Keratinocyte (primary cell): ENCODE results near the gene SMCO1.

Source experiments
- EZH2 ChIP-seq: IDR thresholded peaks from one replicate; pipeline ENCODE4 v1.6.1; 2012; ENCODE audit warnings: inconsistent platforms, mild to moderate bottlenecking, low read length, moderate library complexity
- TF ChIP-seq, protein P1 (sequence below), 3 experiments: IDR thresholded peaks in 1 of 3; conservative IDR thresholded peaks in 1 of 3; optimal IDR thresholded peaks in 1 of 3; 2 replicates in 2 of 3; 3 replicates in 1 of 3; pipeline versions ENCODE3 to v1.5.1; 2011; ENCODE audit warnings: low read length in 3 of 3, mild to moderate bottlenecking in 3 of 3, moderate library complexity in 2 of 3, control low read depth in 1 of 3, inconsistent platforms in 1 of 3; ENCODE audit not compliant: insufficient read depth in 2 of 3; ENCODE audit errors: extremely low read depth in 1 of 3

DNA sequence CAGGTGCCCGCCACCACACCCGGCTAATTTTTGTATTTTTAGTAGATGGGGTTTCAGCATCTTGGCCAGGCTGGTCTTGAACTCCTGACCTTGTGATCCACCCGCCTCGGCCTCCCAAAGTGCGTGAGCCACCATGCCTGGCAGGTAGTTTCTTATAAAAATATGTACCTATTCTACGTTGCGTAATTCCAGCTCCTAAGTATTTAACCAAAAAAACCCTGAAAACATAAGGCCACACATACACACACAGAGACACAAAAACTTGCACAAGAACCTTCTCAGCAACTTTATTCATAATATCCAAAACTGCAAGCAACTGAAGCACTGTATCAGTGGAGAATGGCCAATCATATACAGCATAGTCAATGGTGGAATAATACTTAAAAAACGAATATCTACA, 16.8 kb downstream of the SMCO1 start:
- TF ChIP-seq, protein P1, sequence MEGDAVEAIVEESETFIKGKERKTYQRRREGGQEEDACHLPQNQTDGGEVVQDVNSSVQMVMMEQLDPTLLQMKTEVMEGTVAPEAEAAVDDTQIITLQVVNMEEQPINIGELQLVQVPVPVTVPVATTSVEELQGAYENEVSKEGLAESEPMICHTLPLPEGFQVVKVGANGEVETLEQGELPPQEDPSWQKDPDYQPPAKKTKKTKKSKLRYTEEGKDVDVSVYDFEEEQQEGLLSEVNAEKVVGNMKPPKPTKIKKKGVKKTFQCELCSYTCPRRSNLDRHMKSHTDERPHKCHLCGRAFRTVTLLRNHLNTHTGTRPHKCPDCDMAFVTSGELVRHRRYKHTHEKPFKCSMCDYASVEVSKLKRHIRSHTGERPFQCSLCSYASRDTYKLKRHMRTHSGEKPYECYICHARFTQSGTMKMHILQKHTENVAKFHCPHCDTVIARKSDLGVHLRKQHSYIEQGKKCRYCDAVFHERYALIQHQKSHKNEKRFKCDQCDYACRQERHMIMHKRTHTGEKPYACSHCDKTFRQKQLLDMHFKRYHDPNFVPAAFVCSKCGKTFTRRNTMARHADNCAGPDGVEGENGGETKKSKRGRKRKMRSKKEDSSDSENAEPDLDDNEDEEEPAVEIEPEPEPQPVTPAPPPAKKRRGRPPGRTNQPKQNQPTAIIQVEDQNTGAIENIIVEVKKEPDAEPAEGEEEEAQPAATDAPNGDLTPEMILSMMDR (optimal IDR thresholded peaks at IDR 0.05 in 1 of 3, IDR thresholded peaks at IDR 0.05 in 1 of 3, conservative IDR thresholded peaks at IDR 0.05 in 1 of 3; ENCODE audit: extremely low read depth in 1 of 3, insufficient read depth in 2 of 3, low read length in 3 of 3): no peak
- TF ChIP-seq EZH2: no peak
